NCI-H2107 (cell line): ENCODE measurements around the gene ACR.
"Not testable (repeated sequence)": the region's sequence is repeated elsewhere in the genome, so short reads cannot be mapped to it uniquely, and the experiment has no call there.

Experiments used
- DNase-seq: peaks from one replicate; lab custom pipeline; 2025; lab: John Stamatoyannopoulos, UW

The ACR gene

GRCh38 chr22:50780244-50780643 lies 42.2 kb downstream of the ACR start:
- DNase-seq: not testable (repeated sequence)

GRCh38 chr22:50782253-50782652 lies 44.2 kb downstream of the ACR start:
- DNase-seq: not testable (repeated sequence)

GRCh38 chr22:50783033-50783879 lies 45.3 kb downstream of the ACR start, which contains the start of gene RABL2B:
Gene RABL2B, minus strand, starts transcription at chr22:50783636. Its CDS starts 1,342 bp downstream, at chr22:50782294.
- DNase-seq: peak; percentile 10

- DNase-seq: not testable (repeated sequence)
These were observed 45.9 kb downstream of the ACR start for GRCh38 chr22:50783880-50784276.

- not testable (repeated sequence) for DNase-seq
These were observed 47.3 kb downstream of the ACR start for GRCh38 chr22:50785289-50785688.

GRCh38 chr22:50786936-50787335 lies 48.9 kb downstream of the ACR start:
- not testable (repeated sequence) for DNase-seq
